Mesendoderm (in vitro differentiated cells): ENCODE results near the gene FKBP1A.

Source experiments
- DNase-seq: peaks from one replicate; pipeline ENCODE4 v3.0.0; 2013
- H2AK5ac ChIP-seq: 2 replicates; pipeline ENCODE4 v1.6.1; 2013; ENCODE audit warnings: low read length, inconsistent platforms
- H2BK120ac ChIP-seq: 2 replicates; pipeline ENCODE4 v1.6.1; 2013; ENCODE audit warnings: low read depth, mild to moderate bottlenecking, low read length, moderate library complexity, mixed read lengths
- H2BK15ac ChIP-seq: replicated peaks from 2 replicates; pipeline ENCODE4 v1.6.1; 2013; ENCODE audit warnings: low read depth, mild to moderate bottlenecking, moderate library complexity
- H2BK5ac ChIP-seq: 2 replicates; pipeline ENCODE4 v1.6.1; 2013; ENCODE audit warnings: low read length, inconsistent platforms
- H3K18ac ChIP-seq: 2 replicates; pipeline ENCODE4 v1.6.1; 2013; ENCODE audit warnings: mild to moderate bottlenecking, low read length, mixed read lengths
- H3K23ac ChIP-seq: one replicate; pipeline ENCODE4 v1.6.1; 2013; ENCODE audit warnings: low read length
- H3K27ac ChIP-seq: 2 replicates; pipeline ENCODE4 v1.5.1; 2013; ENCODE audit warnings: low read depth, mild to moderate bottlenecking, inconsistent platforms, low read length, moderate library complexity
- H3K27me3 ChIP-seq: 2 replicates; pipeline ENCODE4 v1.6.1; 2013; ENCODE audit warnings: low read length, control low read depth, mild to moderate bottlenecking, inconsistent platforms; ENCODE audit not compliant: insufficient read depth, poor library complexity
- H3K36me3 ChIP-seq: 2 replicates; pipeline ENCODE4 v1.6.1; 2013; ENCODE audit warnings: low read length, inconsistent platforms; ENCODE audit not compliant: control insufficient read depth, insufficient read depth
- H3K4ac ChIP-seq: one replicate; pipeline ENCODE4 v1.6.1; 2013; ENCODE audit warnings: low read depth, mild to moderate bottlenecking, low read length, moderate library complexity
- H3K4me1 ChIP-seq: 2 replicates; pipeline ENCODE4 v1.6.1; 2013; ENCODE audit warnings: low read depth, low read length, inconsistent platforms; ENCODE audit not compliant: control insufficient read depth
- H3K4me2 ChIP-seq: 2 replicates; pipeline ENCODE4 v1.6.1; 2013; ENCODE audit warnings: low read length
- H3K4me3 ChIP-seq: 2 replicates; pipeline ENCODE4 v1.5.1; 2013; ENCODE audit warnings: mild to moderate bottlenecking, low read length
- H3K56ac ChIP-seq: one replicate; pipeline ENCODE4 v1.6.1; 2013; ENCODE audit warnings: low read length
- H3K79me1 ChIP-seq: 2 replicates; pipeline ENCODE4 v1.6.1; 2013; ENCODE audit warnings: low read length, inconsistent platforms
- H3K79me2 ChIP-seq: 2 replicates; pipeline ENCODE4 v1.6.1; 2013; ENCODE audit warnings: mild to moderate bottlenecking, low read length; ENCODE audit not compliant: control insufficient read depth, insufficient read depth
- H3K9ac ChIP-seq: 2 replicates; pipeline ENCODE4 v1.6.1; 2013; ENCODE audit warnings: low read length, inconsistent platforms
- H4K5ac ChIP-seq: one replicate; pipeline ENCODE4 v1.6.1; 2013; ENCODE audit warnings: low read length
- H4K8ac ChIP-seq: one replicate; pipeline ENCODE4 v1.6.1; 2013; ENCODE audit warnings: low read depth, mild to moderate bottlenecking, control low read depth, low read length, moderate library complexity
- WGBS: extraction: QIAGEN DNeasy Blood & Tissue Kit; methylation state at CpG from one replicate; pipeline ENCODE4 v1.1.7; 2013; ENCODE audit warnings: low lambda C conversion rate, missing lambda C conversion rate; ENCODE audit not compliant: insufficient coverage; ENCODE audit errors: extremely low coverage; 5-methylcytosine and 5-hydroxymethylcytosine counted together

FKBP1A gene

GRCh38 chr20:1371830-1372539, 20.9 kb downstream of the FKBP1A start:
- Histone ChIP-seq H3K79me1 (peaks cover 20% of the 10 kb centered on the region), H2BK15ac (no peak overlapping the region), H2AK5ac (no peak overlapping the region), H4K8ac (no peak overlapping the region), H3K36me3 (peaks cover 4% of the 10 kb centered on the region), H3K23ac (no peak overlapping the region), H3K4me2 (no peak overlapping the region), H3K4me3 (no peak overlapping the region), H3K27me3 (no peaks in the 10 kb centered on the region), H2BK120ac (no peak overlapping the region), H3K4me1 (no peaks in the 10 kb centered on the region), H4K5ac (no peak overlapping the region), H3K18ac (no peak overlapping the region), H3K79me2 (peaks cover 17% of the 10 kb centered on the region), H3K9ac (no peak overlapping the region), H2BK5ac (no peak overlapping the region), H3K4ac (no peak overlapping the region), H3K27ac (no peak overlapping the region), H3K56ac (no peak overlapping the region)
- WGBS, result no CpG with 5 or more reads among the region's 5 CpGs
- DNase-seq, result no peak

- H3K79me2 ChIP-seq, result peaks cover 12% of the 10 kb centered on the region
- H3K18ac ChIP-seq, result no peak overlapping the region
- no peaks in the 10 kb centered on the region for H3K27me3 ChIP-seq
- H3K4me1 ChIP-seq, result no peaks in the 10 kb centered on the region
- no peak overlapping the region for H3K4me3 ChIP-seq
- WGBS, result no CpG with 5 or more reads among the region's 3 CpGs
- no peak overlapping the region for H3K4me2 ChIP-seq
- peaks cover 4% of the 10 kb centered on the region for H3K36me3 ChIP-seq
- no peak overlapping the region for H2AK5ac ChIP-seq
- no peak overlapping the region for H3K9ac ChIP-seq
- H4K5ac ChIP-seq, result no peak overlapping the region
- no peak for DNase-seq
- no peak overlapping the region for H3K4ac ChIP-seq
- H3K56ac ChIP-seq, result no peak overlapping the region
- no peak overlapping the region for H3K27ac ChIP-seq
- no peak overlapping the region for H2BK15ac ChIP-seq
- H3K23ac ChIP-seq, result no peak overlapping the region
- no peak overlapping the region for H4K8ac ChIP-seq
- H2BK120ac ChIP-seq, result no peak overlapping the region
- peaks cover 19% of the 10 kb centered on the region for H3K79me1 ChIP-seq
- H2BK5ac ChIP-seq, result no peak overlapping the region
Observed at GRCh38 chr20:1371202-1371782, 21.6 kb downstream of the FKBP1A start.

GRCh38 chr20:1370548-1371110, 22.2 kb downstream of the FKBP1A start:
- Histone ChIP-seq H3K4ac (no peak overlapping the region), H3K9ac (no peak overlapping the region), H3K18ac (no peak overlapping the region), H3K27ac (no peak overlapping the region), H2AK5ac (no peak overlapping the region), H3K4me1 (no peaks in the 10 kb centered on the region), H2BK15ac (no peak overlapping the region), H3K56ac (no peak overlapping the region), H4K8ac (no peak overlapping the region), H3K27me3 (no peaks in the 10 kb centered on the region), H3K4me2 (no peak overlapping the region), H4K5ac (no peak overlapping the region), H2BK120ac (no peak overlapping the region), H2BK5ac (no peak overlapping the region), H3K23ac (no peak overlapping the region), H3K79me2 (peaks cover 6% of the 10 kb centered on the region), H3K4me3 (no peak overlapping the region), H3K79me1 (peaks cover 14% of the 10 kb centered on the region), H3K36me3 (peaks cover 4% of the 10 kb centered on the region)
- DNase-seq, result no peak
- WGBS, result no CpG with 5 or more reads among the region's 2 CpGs

GRCh38 chr20:1369970-1370369, 22.9 kb downstream of the FKBP1A start:
- peaks cover 14% of the 10 kb centered on the region for H3K79me1 ChIP-seq
- no peak overlapping the region for H3K56ac ChIP-seq
- DNase-seq, result no peak
- no CpG with 5 or more reads among the region's 3 CpGs for WGBS
- no peaks in the 10 kb centered on the region for H3K27me3 ChIP-seq
- no peak overlapping the region for H4K8ac ChIP-seq
- H3K23ac ChIP-seq, result no peak overlapping the region
- H2BK5ac ChIP-seq, result no peak overlapping the region
- H2AK5ac ChIP-seq, result no peak overlapping the region
- H3K4me3 ChIP-seq, result no peak overlapping the region
- no peak overlapping the region for H2BK15ac ChIP-seq
- H3K9ac ChIP-seq, result no peak overlapping the region
- no peak overlapping the region for H3K4me2 ChIP-seq
- H3K18ac ChIP-seq, result no peak overlapping the region
- no peak overlapping the region for H2BK120ac ChIP-seq
- peaks cover 4% of the 10 kb centered on the region for H3K79me2 ChIP-seq
- H4K5ac ChIP-seq, result no peak overlapping the region
- no peak overlapping the region for H3K4ac ChIP-seq
- no peak overlapping the region for H3K27ac ChIP-seq
- H3K36me3 ChIP-seq, result peaks cover 4% of the 10 kb centered on the region
- no peaks in the 10 kb centered on the region for H3K4me1 ChIP-seq

- Histone ChIP-seq H3K56ac (no peak overlapping the region), H2BK120ac (no peak overlapping the region), H3K4ac (no peak overlapping the region), H3K23ac (no peak overlapping the region), H3K4me1 (no peaks in the 10 kb centered on the region), H4K5ac (no peak overlapping the region), H2BK15ac (no peak overlapping the region), H3K36me3 (peaks cover 4% of the 10 kb centered on the region), H3K4me2 (no peak overlapping the region), H2BK5ac (no peak overlapping the region), H3K79me2 (peaks cover 4% of the 10 kb centered on the region), H3K9ac (no peak overlapping the region), H3K27ac (no peak overlapping the region), H3K4me3 (no peak overlapping the region), H2AK5ac (no peak overlapping the region), H3K79me1 (peaks cover 10% of the 10 kb centered on the region), H3K27me3 (no peaks in the 10 kb centered on the region), H4K8ac (no peak overlapping the region), H3K18ac (no peak overlapping the region)
- DNase-seq, result no peak
- no CpG with 5 or more reads among the region's 7 CpGs for WGBS
Observed at GRCh38 chr20:1368448-1369199, 24.2 kb downstream of the FKBP1A start.
